ENCODE data around the gene CMTM8. TPM values are rescaled to one million over a fixed set of nuclear protein-coding genes. Genes with fewer than 3 reads are reported as not detected.

CMTM8 gene
- total and polyA plus RNA-seq, 2 experiments from 2014 or later = 19.9 to 24.5 TPM

- TF ChIP-seq ETS1 (IDR thresholded peaks at IDR 0.05) (no peak), ZNF331 (CRISPR knock-in tag; IDR thresholded peaks at IDR 0.05; ENCODE audit: low read depth) (no peak), STAT1 (IDR thresholded peaks at IDR 0.05; ENCODE audit: unreplicated experiment) (no peak), ZNF462 (CRISPR knock-in tag; IDR thresholded peaks at IDR 0.05) (no peak), EZH2phosphoT487 (IDR thresholded peaks at IDR 0.05; ENCODE audit: unreplicated experiment) (no peak)
Measured at GRCh38 chr3:32372213-32372490, 133.7 kb downstream of the CMTM8 start (continued).

- H3K36me3 Mint-ChIP-seq (ENCODE audit: low read depth) = no peaks in the 10 kb centered on the region
- H3K27me3 Mint-ChIP-seq (ENCODE audit: insufficient read depth, low read depth, poor library complexity) = no peaks in the 10 kb centered on the region
- no peaks in the 10 kb centered on the region for H3K79me2 ChIP-seq (replicated peaks; ENCODE audit: insufficient read depth)
- no peak overlapping the region for H2AFZ ChIP-seq
- H3K27ac Mint-ChIP-seq = no peak overlapping the region
- H3F3A ChIP-seq (replicated peaks; ENCODE audit: low read depth) = no peaks in the 10 kb centered on the region
- no peak for DNase-seq (ENCODE audit: low spot score)
- H3K4me1 Mint-ChIP-seq = peaks cover 3% of the 10 kb centered on the region; the same call in 1 of the 3 replicates
- no peaks in the 10 kb centered on the region for H3K9me3 Mint-ChIP-seq
- TF ChIP-seq ZNF331 (CRISPR knock-in tag; IDR thresholded peaks at IDR 0.05; ENCODE audit: low read depth) = no peak
- TF ChIP-seq ZNF114 (CRISPR knock-in tag; IDR thresholded peaks at IDR 0.05) = no peak
- no peak for TF ChIP-seq JUNB (IDR thresholded peaks at IDR 0.05; ENCODE audit: unreplicated experiment)
- TF ChIP-seq POLR2AphosphoS5 (IDR thresholded peaks at IDR 0.05; ENCODE audit: low read depth) = no peak
- no peak for TF ChIP-seq CREB1 (CRISPR knock-in tag; IDR thresholded peaks at IDR 0.05; ENCODE audit: low read depth)
- TF ChIP-seq EZH2phosphoT487 (IDR thresholded peaks at IDR 0.05; ENCODE audit: unreplicated experiment) = no peak
- TF ChIP-seq REST (IDR thresholded peaks at IDR 0.05; ENCODE audit: unreplicated experiment) = no peak
- no peak for TF ChIP-seq CTCF (conservative IDR thresholded peaks at IDR 0.05; ENCODE audit: low read depth in 2 of 2)
- ATAC-seq = no peak
- H3K4me1 ChIP-seq (ENCODE audit: insufficient read depth) = 0 out of 2 replicates have a peak, but pooled peaks cover under 1% of the 10 kb centered on the region
- H3K27me3 ChIP-seq (ENCODE audit: insufficient read depth) = no peaks in the 10 kb centered on the region
- no peak overlapping the region for H3K27ac ChIP-seq (ENCODE audit: low read depth)
- no peaks in the 10 kb centered on the region for H4K20me1 ChIP-seq (replicated peaks; ENCODE audit: insufficient read depth)
- H3K9me2 ChIP-seq (ENCODE audit: insufficient read depth) = no peaks in the 10 kb centered on the region
- H3K4me3 Mint-ChIP-seq = no peak overlapping the region
- H3K4me2 ChIP-seq = no peak overlapping the region
- H3K36me3 ChIP-seq (ENCODE audit: insufficient read depth) = no peaks in the 10 kb centered on the region
- H3K4me3 ChIP-seq = no peak overlapping the region
Measured at GRCh38 chr3:32373276-32373675, 134.8 kb downstream of the CMTM8 start.
